Measurements from ENCODE around the gene YJEFN3.

The YJEFN3 gene

GRCh38 chr19:19498255-19498991 lies 30.3 kb upstream of the YJEFN3 start:
- no peak for DNase-seq

GRCh38 chr19:19499272-19499995 lies 29.3 kb upstream of the YJEFN3 start:
- DNase-seq = no peak

DNA sequence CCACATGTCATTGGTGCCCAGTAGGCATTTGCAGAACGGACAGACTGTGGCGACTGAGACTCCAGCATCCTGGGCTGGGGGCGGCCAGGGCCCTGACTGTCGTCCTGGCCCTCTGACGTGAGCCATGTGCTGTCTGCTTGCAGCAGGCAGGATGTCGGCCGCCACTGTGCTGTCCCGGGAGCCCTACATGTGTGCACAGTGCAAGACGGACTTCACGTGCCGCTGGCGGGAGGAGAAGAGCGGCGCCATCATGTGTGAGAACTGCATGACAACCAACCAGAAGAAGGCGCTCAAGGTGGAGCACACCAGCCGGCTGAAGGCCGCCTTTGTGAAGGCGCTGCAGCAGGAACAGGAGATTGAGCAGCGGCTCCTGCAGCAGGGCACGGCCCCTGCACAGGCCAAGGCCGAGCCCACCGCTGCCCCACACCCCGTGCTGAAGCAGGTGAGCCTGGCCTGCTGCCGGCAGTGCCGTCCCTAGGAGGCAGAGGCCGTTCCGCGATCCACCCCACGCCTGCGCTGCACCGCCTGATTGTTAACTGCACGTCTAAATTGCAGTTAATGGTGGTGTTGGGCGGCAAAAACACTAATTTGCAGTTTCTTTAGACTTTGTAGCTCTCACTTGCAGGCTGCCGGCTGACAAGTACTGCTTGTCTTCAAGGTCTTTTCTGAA lies 27.6 kb upstream of the YJEFN3 start:
- DNase-seq = no peak

DNA sequence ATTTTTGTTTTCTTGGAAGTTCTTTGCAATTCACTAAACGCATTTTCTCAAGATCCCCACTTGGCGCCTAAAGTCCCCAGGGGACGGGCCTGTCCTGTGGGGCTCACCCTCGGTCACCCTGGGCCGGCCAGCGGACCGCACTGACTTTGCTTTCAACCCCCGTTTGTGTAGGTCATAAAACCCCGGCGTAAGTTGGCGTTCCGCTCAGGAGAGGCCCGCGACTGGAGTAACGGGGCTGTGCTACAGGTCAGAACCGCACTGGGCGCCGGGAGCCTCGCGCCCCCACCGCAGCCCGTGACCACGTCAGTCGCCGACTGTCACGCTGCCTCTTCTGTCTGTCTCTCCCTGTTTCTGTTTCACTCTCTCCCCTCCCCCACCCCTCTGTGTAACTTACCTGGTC lies 26.9 kb upstream of the YJEFN3 start:
- no peak for DNase-seq

GRCh38 chr19:19502281-19502680 lies 26.4 kb upstream of the YJEFN3 start:
- DNase-seq = no peak

GRCh38 chr19:19502808-19503602 lies 25.7 kb upstream of the YJEFN3 start:
- no peak for DNase-seq

DNA sequence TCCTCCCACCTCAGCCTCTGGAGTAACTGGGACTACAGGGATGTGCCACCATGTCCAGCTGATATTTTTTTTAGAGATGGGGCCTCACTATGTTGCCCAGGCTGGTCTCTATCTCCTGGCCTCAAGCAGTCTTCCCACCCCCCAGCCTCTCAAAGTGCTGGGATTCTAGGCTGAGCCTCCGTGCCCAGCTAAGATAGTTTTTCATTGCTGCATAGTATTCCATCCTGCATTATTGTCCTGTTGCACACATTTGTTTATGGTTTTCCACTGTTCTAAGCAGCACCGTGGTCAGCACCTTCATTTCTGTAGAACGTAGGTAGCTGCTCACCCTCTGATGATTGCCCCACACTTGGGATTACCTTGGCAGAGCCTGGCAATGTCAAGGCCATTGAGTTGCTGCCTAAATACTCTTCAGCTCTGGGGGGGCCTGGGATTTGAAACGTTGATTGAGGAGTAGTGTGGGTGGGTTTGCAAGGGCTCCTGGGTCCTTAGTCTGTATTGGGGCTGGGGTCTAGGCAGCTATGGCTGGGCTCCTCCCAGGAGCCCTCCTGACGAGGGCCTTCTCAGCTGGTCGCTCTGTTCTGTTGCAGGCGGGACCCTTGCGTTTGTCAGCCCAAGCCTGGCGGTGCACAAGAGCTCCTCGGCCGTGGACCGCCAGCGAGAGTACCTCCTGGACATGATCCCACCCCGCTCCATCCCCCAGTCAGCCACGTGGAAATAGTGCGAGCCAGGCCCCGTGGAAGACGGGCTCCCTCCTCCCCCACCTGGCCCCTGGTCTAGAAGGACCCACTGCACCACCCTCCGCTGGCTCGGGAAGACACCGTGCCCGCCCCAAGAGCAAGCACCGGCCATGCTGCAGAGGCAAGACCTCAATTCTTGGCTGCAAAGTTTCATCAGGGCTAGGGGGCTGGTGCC lies 23.7 kb upstream of the YJEFN3 start:
- no peak for DNase-seq

DNA sequence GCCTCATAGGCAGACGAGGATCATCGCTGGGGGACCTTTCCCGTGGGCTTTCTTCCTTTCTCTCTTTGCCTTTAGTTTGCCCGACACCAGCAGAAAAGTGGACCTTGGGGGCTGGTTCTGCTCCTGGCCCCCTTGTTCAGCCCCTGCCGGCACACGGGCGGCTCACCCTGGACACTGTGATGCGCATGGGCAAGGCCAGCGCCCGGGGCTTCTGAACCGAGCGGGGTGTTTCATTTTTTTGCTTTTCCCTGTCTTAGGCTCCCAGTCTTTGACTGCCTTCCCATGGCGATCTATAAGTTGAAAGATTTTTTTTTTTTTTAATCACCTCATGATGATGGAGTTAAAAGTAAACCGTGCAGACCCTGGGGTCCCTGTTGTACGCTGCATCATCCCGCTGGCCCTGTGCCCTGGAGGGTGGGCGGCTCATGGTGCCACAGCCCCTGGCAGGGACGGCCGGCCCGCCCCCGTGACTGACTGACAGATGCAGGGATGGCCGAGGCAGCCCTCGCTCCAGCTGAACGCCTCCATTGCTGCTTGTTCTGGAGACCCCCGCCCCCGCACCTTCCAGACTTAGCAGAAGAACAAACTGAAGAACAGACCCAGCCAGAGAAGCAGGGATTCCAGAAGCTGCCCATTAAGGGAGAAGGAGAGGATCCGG lies 22.9 kb upstream of the YJEFN3 start:
- no peak for DNase-seq

DNA sequence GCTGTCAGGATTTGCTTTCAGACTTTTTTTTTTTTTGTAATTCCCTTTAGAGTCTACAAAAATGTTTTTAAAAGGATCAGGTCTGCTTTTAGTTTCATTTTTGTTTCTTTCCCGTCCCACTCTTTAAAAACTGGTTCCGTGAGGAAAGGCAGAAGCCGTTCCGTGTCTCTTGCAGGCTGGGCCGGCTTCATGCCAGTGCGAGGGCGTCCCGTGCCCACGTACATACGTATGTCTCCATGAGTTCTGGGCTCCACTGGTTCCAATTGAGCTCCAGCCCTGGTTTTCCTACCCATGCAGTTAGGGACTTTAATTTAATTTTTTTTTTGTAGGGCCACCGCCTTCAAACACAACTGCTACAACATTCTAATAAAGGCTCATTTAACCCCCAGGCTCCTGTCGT lies 22.1 kb upstream of the YJEFN3 start:
- DNase-seq = no peak

GRCh38 chr19:19507354-19507753 lies 21.4 kb upstream of the YJEFN3 start:
- no peak for DNase-seq

- DNase-seq = no peak
These were observed 20.5 kb upstream of the YJEFN3 start for GRCh38 chr19:19508217-19508616.

- DNase-seq = no peak
These were observed 18.3 kb upstream of the YJEFN3 start for GRCh38 chr19:19510432-19510831.

GRCh38 chr19:19513682-19514081 lies 15.0 kb upstream of the YJEFN3 start:
- DNase-seq = no peak

DNA sequence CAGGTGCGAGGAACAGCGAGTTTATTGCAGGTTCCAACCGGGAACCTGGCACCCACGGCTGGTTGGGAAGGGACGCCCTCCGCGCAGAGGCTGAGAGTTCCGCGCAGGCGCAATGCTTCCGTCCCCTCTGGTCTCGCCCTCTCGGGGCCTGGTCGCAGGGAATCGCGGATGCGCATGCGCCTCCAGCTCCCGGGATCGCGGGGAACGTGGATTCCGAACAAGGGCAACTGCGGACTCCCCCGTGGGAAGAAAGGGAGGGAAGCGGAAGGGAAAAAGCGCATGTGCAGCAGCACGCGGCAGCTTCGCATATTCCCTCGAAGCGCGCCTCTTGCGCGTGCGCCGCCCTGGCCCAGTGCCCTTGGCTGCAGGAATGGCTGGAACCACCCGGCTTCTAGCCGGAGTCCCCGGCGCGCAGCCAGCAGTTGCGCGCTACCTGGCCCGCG lies 14.5 kb upstream of the YJEFN3 start:
- DNase-seq = no peak

DNA sequence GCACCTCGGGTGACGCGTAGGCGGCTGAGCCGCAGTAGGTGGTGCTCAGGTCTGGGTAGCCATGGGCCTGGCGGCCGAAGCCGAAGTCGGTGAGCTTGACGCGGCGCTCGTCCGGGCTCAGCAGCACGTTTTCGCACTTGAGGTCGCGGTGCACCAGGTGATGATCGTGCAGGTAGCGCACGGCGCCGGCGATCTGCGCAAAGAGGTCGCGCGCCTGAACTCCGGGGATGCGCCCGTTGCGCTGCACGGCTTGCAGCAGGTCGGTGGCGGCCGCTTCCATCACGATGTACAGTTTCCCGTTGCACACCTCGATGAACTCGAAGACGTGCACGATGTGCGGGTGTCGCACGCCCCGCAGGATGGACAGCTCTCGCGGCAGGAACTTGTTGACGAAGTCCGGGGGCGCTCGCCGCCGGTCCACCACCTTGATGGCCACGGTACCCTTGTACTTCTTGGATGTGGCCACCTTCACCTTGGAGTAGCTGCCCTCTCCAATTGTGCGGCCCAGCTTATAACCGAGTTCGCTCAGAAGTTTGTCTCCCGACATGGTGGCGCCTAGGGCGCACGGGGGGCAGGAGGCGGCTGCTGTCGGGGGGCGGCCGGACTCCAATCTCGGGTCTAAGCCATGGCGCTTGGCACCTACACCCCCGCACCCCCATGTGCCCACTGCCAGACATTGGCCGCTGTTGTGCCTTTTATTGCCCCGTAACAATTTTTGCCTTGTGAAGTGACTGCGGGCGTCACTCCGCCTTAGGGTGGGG lies 13.7 kb upstream of the YJEFN3 start, which contains the start of gene TSSK6:
TSS of gene TSSK6 (minus strand) at position 668 of the 761 bp plus-strand sequence. CDS start at position 547, 121 bp downstream.
- no peak for DNase-seq

DNA sequence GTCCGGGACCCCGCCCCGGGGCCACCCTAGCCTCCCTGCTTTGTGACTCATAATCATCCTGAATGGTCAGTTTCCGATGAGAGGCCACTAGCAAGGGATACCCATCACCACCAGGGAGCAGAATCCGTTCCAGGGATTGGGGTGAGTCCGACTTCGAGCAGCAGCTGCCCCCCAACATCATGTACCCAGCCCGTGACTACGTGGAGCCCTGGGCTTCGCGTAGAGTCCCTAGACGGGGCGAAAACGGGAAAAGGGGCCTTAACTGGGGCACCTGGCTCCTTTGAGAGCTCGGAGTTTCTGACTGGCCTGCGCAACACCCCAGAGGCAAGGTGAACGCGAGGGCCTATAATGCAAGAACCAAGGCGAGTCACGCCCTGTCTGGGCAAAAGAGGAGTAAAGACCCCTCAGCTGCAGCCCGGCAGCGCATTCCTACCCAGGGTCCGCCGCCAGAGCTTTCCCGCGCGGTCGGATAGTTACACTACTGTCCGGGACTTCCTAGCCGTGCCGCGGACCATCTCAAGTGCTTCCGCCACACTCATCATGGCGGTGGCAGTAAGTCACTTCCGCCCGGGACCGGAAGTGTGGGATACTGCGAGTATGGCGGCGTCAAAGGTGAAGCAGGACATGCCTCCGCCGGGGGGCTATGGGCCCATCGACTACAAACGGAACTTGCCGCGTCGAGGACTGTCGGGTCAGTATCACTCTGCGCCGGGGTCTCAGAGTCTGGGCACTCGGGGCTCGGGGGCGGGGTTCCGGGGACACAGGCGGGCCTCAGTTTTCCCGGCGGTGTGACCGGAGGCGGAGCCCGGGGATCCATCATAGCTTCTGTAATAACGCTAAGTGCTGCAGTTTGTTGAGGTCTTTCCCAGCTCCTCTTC lies 12.8 kb upstream of the YJEFN3 start, which contains the start of gene NDUFA13:
TSS of gene NDUFA13 (plus strand) at position 584 of the 878 bp plus-strand sequence. CDS start at position 598, 14 bp downstream.
- DNase-seq = peak; percentile 93

GRCh38 chr19:19517235-19517619 lies 11.5 kb upstream of the YJEFN3 start:
- no peak for DNase-seq

DNA sequence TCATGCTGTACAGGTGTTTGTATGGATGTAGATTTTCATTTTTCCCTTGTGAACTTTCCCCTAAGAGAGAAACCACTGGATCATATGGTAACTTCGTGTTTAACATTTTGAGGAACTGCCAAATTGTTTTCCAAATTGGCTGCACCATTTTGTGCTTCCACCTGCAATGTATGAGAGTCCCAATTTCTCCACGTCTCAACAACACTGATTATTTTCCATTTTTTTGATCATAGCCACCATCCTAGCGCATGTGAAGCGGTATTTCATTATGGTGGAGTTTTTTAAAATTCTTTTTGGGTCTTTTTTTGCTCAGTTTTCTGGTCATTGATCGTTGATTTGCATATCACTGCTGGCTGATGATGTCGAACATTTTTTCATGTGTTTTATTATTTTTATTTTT lies 7.7 kb upstream of the YJEFN3 start:
- DNase-seq = no peak

GRCh38 chr19:19523177-19523576 lies 5.5 kb upstream of the YJEFN3 start:
- DNase-seq = no peak

Data from EL (cell line).